Panc1 (cell line): ENCODE results near the gene FAT1. TPM values are rescaled to one million over a fixed set of nuclear protein-coding genes. Genes with fewer than 3 reads are reported as not detected.
A peak's percentile ranks its signal among the peaks of the same experiment; 100 is the strongest.

ENCODE experiments used
- ATAC-seq: fragments of 200-7000 bp; cut with Tn5 transposase; 2 replicates; pipeline ENCODE4 v1.9.1; 2020; ENCODE audit warnings: mild to moderate bottlenecking, moderate library complexity
- BruUV-seq: library from RNA; stranded (reverse); fragments of 400-500 nt; replicated peaks from 2 replicates; lab custom pipeline; 2021; lab: Mats Ljungman, UMichigan
- CTCF ChIA-PET: fragments of 300-600 bp; sonication (Branson Sonifier 250); formaldehyde crosslinking; loops from one replicate; lab custom pipeline; 2022; ENCODE audit warnings: antibody characterized with exemption; lab: Charles Lee
- POLR2A ChIA-PET: fragments of 300-600 bp; sonication (Branson Sonifier 250); formaldehyde crosslinking; loops from one replicate; lab custom pipeline; 2022; ENCODE audit warnings: antibody characterized with exemption; lab: Charles Lee
- DNase-seq: peaks from one replicate; pipeline ENCODE4 v3.0.0-alpha.2; 2010; ENCODE audit warnings: low read depth, low spot score
- H3K27ac ChIP-seq: 2 replicates; pipeline ENCODE4 v1.5.1; 2011; ENCODE audit warnings: mild to moderate bottlenecking, low read length, inconsistent platforms
- H3K27me3 ChIP-seq: fragments of 200-500 bp; sonication (Bioruptor generic); 2 replicates; pipeline ENCODE4 v1.6.0; 2014; ENCODE audit warnings: low read length, inconsistent platforms; ENCODE audit not compliant: control insufficient read depth, insufficient read depth
- H3K36me3 ChIP-seq: fragments of 200-500 bp; sonication (Bioruptor generic); 2 replicates; pipeline ENCODE4 v1.5.1; 2014; ENCODE audit warnings: inconsistent platforms, mild to moderate bottlenecking, low read length, moderate library complexity; ENCODE audit not compliant: control insufficient read depth, insufficient read depth
- H3K4me1 ChIP-seq: 2 replicates; pipeline ENCODE4 v1.5.1; 2011; ENCODE audit warnings: inconsistent platforms, mild to moderate bottlenecking, low read length, moderate library complexity; ENCODE audit not compliant: control insufficient read depth, insufficient read depth
- H3K4me3 ChIP-seq, 2 experiments: 2 replicates each; pipeline ENCODE4 v1.5.1; 2011 to 2012; ENCODE audit warnings: low read depth in 2 of 2, low read length in 2 of 2, mild to moderate bottlenecking in 2 of 2, inconsistent platforms in 1 of 2, moderate library complexity in 1 of 2
- H3K9me3 ChIP-seq: fragments of 200-500 bp; sonication (Bioruptor generic); 2 replicates; pipeline ENCODE4 v1.5.1; 2014; ENCODE audit warnings: low read depth, mild to moderate bottlenecking, inconsistent platforms, low read length, moderate library complexity; ENCODE audit not compliant: control insufficient read depth, insufficient read depth
- CTCF ChIP-seq: fragments of 450-650 bp; IDR thresholded peaks from 2 replicates; pipeline ENCODE4 v1.5.1; 2017; ENCODE audit warnings: mild to moderate bottlenecking
- POLR2AphosphoS5 ChIP-seq: IDR thresholded peaks from 2 replicates; pipeline ENCODE4 v1.6.1; 2012; ENCODE audit warnings: mild to moderate bottlenecking, low read depth, low read length, moderate library complexity
- REST ChIP-seq, 2 experiments: IDR thresholded peaks; 2 replicates each; pipeline ENCODE4 v1.6.1; 2011 to 2012; ENCODE audit warnings: low read depth in 2 of 2, control low read depth in 1 of 2, low read length in 1 of 2, mild to moderate bottlenecking in 1 of 2, moderate library complexity in 1 of 2; ENCODE audit not compliant: insufficient read depth in 1 of 2
- SIN3A ChIP-seq: IDR thresholded peaks from 2 replicates; pipeline ENCODE4 v1.6.1; 2012; ENCODE audit warnings: low read depth, mild to moderate bottlenecking, low read length, moderate library complexity, borderline replicate concordance; ENCODE audit not compliant: insufficient read depth
- TCF7L2 ChIP-seq: IDR thresholded peaks from 2 replicates; pipeline ENCODE4 v1.6.1; 2011; ENCODE audit warnings: mild to moderate bottlenecking, low read depth, low read length, inconsistent platforms
- in situ Hi-C: cut with HindIII; loops from 2 replicates; pipeline ENCODE4 v1.10.0; 2016; ENCODE audit warnings: low sequenced_read_pairs, low pct_unique_long_range_greater_than_20kb
- intact Hi-C: fragments of 100-400 bp; cut with micrococcal nuclease; formaldehyde crosslinking; loops from one replicate; pipeline ENCODE4 v1.10.0; 2022; ENCODE audit not compliant: unreplicated experiment
- total RNA-seq: library from RNA; stranded (reverse); gene quantifications from one replicate; pipeline ENCODE4 v1.2.1, GENCODE V29; 2021; ENCODE audit not compliant: unreplicated experiment

Gene FAT1
- total RNA-seq, 1 experiment from 2014 or later = 288 TPM

GRCh38 chr4:186647821-186648220, 75.8 kb downstream of the FAT1 start:
- Histone ChIP-seq H3K4me3 (no peak overlapping the region), H3K27ac (0 out of 2 replicates have a peak overlapping the region, but pooled peaks have one; percentile 17), H3K9me3 (no peaks in the 10 kb centered on the region), H3K36me3 (peaks cover 13% of the 10 kb centered on the region), H3K27me3 (no peaks in the 10 kb centered on the region), H3K4me1 (peaks cover 41% of the 10 kb centered on the region)
- no peak for ATAC-seq
- TF ChIP-seq REST (IDR thresholded peaks at IDR 0.05; ENCODE audit: insufficient read depth in 1 of 2, low read depth in 2 of 2, low read length in 1 of 2) (no peak), TCF7L2 (no peak), POLR2AphosphoS5 (no peak), CTCF (no peak), SIN3A (no peak)
- in situ Hi-C loops = no loop called here
- DNase-seq = no peak
- CTCF ChIA-PET = no interaction called here
- no TSS peak for BruUV-seq
- intact Hi-C loops = no loop called here
- POLR2A ChIA-PET = no interaction called here

DNA sequence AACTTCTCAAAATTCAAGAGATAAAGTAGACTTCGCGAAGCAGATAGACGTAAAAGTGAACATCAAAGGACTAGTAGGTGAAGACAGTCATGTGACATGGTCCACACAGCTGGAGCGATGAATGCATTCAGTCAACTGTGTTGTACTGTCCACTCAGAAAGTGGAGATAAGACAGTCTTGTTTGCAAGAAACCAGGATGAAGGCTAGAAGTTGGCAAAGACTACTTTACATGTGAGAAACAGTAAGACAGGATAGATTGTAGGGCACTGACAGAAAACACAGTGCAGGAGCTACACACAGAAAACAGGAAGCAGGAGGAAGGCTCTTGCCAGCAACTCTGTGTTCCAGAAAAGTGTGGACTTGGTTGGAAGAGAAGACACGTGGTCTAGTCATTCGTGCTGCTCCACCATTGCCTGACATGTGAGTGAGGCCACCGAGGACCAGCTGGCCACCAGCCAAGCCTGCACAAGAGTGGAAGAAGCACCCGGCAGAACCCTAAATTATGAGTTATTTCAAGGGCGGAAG, 78.9 kb downstream of the FAT1 start:
- TF ChIP-seq POLR2AphosphoS5 (no peak), CTCF (no peak), REST (IDR thresholded peaks at IDR 0.05; ENCODE audit: insufficient read depth in 1 of 2, low read depth in 2 of 2, low read length in 1 of 2) (no peak), TCF7L2 (no peak), SIN3A (no peak)
- no peak overlapping the region for H3K4me3 ChIP-seq
- intact Hi-C loops (no loop called here), in situ Hi-C loops (no loop called here)
- H3K4me1 ChIP-seq = peaks cover 16% of the 10 kb centered on the region
- no peaks in the 10 kb centered on the region for H3K9me3 ChIP-seq
- DNase-seq (no peak), ATAC-seq (peak; percentile 46; the same call in 1 of the 2 replicates)
- CTCF ChIA-PET = no interaction called here
- peak overlapping the region; percentile 57 for H3K27ac ChIP-seq
- POLR2A ChIA-PET = no interaction called here
- no TSS peak for BruUV-seq
- H3K27me3 ChIP-seq = no peaks in the 10 kb centered on the region
- H3K36me3 ChIP-seq = peaks cover 15% of the 10 kb centered on the region
